ENCODE results near the gene DTWD1. TPM values are rescaled to one million over a fixed set of nuclear protein-coding genes. Genes with fewer than 3 reads are reported as not detected.

Gene DTWD1
- total and polyA plus RNA-seq, 10 of the 15 experiments (the other 5 are each of a cell fraction or from before 2014, with no cell fraction given): 13.9 to 32.0 (median 19.3) TPM

GRCh38 chr15:49620658-49621368, at the start of gene DTWD1, which contains the start of gene FAM227B (continued):
- TF ChIP-seq CEBPZ (IDR thresholded peaks at IDR 0.05; ENCODE audit: low read depth, low read length) (0 out of 2 replicates have a peak, but pooled peaks have one; percentile 12), PRDM15 (CRISPR knock-in tag; IDR thresholded peaks at IDR 0.05) (no peak), KAT2A (conservative IDR thresholded peaks at IDR 0.05; ENCODE audit: control insufficient read depth, low read depth, low read length) (no peak)
- TF ChIP-seq, protein P1, sequence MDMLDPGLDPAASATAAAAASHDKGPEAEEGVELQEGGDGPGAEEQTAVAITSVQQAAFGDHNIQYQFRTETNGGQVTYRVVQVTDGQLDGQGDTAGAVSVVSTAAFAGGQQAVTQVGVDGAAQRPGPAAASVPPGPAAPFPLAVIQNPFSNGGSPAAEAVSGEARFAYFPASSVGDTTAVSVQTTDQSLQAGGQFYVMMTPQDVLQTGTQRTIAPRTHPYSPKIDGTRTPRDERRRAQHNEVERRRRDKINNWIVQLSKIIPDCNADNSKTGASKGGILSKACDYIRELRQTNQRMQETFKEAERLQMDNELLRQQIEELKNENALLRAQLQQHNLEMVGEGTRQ (IDR thresholded peaks at IDR 0.05; ENCODE audit: borderline replicate concordance, low read depth, low read length): no peak

Data from GM12878 (cell line).